SU-DHL-6 (cell line): Measurements from ENCODE around the gene MIDN.

ENCODE experiments used
- H2AFZ ChIP-seq: fragments of 200-600 bp; sonication (generic); 2 replicates; pipeline ENCODE4 v1.6.1; 2014; ENCODE audit warnings: low read depth, mild to moderate bottlenecking, moderate library complexity, mixed read lengths, antibody characterized with exemption, low read length; ENCODE audit not compliant: severe bottlenecking
- H3F3A ChIP-seq: fragments of 200-600 bp; shearing (Covaris generic); 2 replicates; pipeline ENCODE4 v1.6.0; 2016; ENCODE audit warnings: antibody characterized with exemption, mild to moderate bottlenecking; ENCODE audit not compliant: insufficient read depth
- H3K27ac ChIP-seq: fragments of 200-600 bp; sonication (generic); 2 replicates; pipeline ENCODE4 v1.5.1; 2016; ENCODE audit warnings: low read depth, mild to moderate bottlenecking, low read length, moderate library complexity, mixed read lengths
- H3K27me3 ChIP-seq: fragments of 200-600 bp; sonication (generic), shearing (Covaris generic); 2 replicates; pipeline ENCODE4 v1.6.0; 2014; ENCODE audit warnings: mild to moderate bottlenecking, low read length
- H3K36me3 ChIP-seq: fragments of 200-600 bp; sonication (generic); 2 replicates; pipeline ENCODE4 v1.6.1; 2014; ENCODE audit warnings: mild to moderate bottlenecking, low read length, mixed read lengths
- H3K4me2 ChIP-seq: fragments of 300-600, 200-600 bp; shearing (Covaris generic), sonication (generic); 2 replicates; pipeline ENCODE4 v1.6.0; 2014; ENCODE audit warnings: low read length, low read depth, mild to moderate bottlenecking; ENCODE audit not compliant: poor library complexity, severe bottlenecking
- H3K4me3 ChIP-seq: fragments of 200-600 bp; sonication (generic); 2 replicates; pipeline ENCODE4 v1.5.1; 2014; ENCODE audit warnings: antibody characterized with exemption, low read length, mild to moderate bottlenecking, mixed read lengths; ENCODE audit not compliant: insufficient read depth, poor library complexity, severe bottlenecking
- H3K79me2 ChIP-seq: fragments of 200-600 bp; sonication (generic); 2 replicates; pipeline ENCODE4 v1.6.1; 2014; ENCODE audit warnings: mild to moderate bottlenecking, low read length, moderate library complexity; ENCODE audit not compliant: insufficient read depth
- H3K9ac ChIP-seq: fragments of 200-600 bp; sonication (generic); 2 replicates; pipeline ENCODE4 v1.7.0; 2014; ENCODE audit warnings: mild to moderate bottlenecking, low read length
- H3K9me2 ChIP-seq: fragments of 200-600 bp; sonication (generic); replicated peaks from 2 replicates; pipeline ENCODE4 v1.6.1; 2014; ENCODE audit warnings: low read length; ENCODE audit not compliant: insufficient read depth
- H3K9me3 ChIP-seq: fragments of 200-600 bp; sonication (generic); 2 replicates; pipeline ENCODE4 v1.6.1; 2014; ENCODE audit warnings: low read length, mixed read lengths; ENCODE audit not compliant: insufficient read depth
- H4K20me1 ChIP-seq: fragments of 200-600 bp; sonication (generic); 2 replicates; pipeline ENCODE4 v1.6.1; 2014; ENCODE audit warnings: low read depth, mild to moderate bottlenecking, antibody characterized with exemption, low read length, moderate library complexity, mixed read lengths
- EZH2phosphoT487 ChIP-seq: fragments of 200-600 bp; sonication (generic), shearing (Covaris generic); conservative IDR thresholded peaks from 2 replicates; pipeline ENCODE4 v1.6.1; 2018; ENCODE audit warnings: mild to moderate bottlenecking, antibody characterized with exemption, low read length, moderate library complexity, mixed read lengths
- TF ChIP-seq, protein P1 (sequence below): fragments of 200-600 bp; sonication (generic); IDR thresholded peaks from one replicate; pipeline ENCODE4 v1.5.1; 2017; ENCODE audit warnings: antibody characterized with exemption, mild to moderate bottlenecking, low read length, moderate library complexity; ENCODE audit not compliant: insufficient read depth, poor library complexity, severe bottlenecking

The MIDN gene

DNA sequence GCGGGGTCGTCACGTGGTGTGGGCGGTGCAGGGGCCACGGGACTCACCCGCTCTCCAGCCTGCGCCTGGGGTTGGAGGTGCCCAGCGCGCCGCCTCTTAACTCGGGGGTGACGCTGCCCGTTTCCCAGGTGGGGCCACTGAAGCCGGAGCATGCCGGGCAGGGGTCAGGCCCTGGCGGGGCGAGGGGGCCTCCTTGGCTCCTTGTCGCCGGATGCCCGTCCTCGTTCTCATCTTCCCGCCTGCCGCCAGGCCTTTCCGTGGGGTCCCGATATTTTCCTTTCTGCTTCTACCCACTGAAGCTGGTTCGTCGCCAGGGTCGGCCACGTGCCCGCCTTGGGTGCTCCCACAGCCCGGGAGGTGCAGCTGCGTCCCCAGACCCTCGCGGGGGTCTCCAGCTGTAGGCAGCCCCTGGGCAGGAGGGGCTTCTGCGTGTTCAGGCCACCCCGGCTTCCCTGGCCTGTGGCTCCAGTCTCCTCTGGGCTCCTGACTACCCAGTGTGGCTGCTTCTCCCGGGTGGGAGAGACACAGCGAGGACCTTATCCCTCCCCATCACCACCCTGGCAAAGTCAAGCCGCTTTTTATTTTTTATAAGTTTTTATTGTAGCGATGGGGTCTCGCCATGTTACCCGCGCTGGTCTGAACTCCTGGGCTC lies 27.7 kb downstream of the MIDN start:
- TF ChIP-seq, protein P1, sequence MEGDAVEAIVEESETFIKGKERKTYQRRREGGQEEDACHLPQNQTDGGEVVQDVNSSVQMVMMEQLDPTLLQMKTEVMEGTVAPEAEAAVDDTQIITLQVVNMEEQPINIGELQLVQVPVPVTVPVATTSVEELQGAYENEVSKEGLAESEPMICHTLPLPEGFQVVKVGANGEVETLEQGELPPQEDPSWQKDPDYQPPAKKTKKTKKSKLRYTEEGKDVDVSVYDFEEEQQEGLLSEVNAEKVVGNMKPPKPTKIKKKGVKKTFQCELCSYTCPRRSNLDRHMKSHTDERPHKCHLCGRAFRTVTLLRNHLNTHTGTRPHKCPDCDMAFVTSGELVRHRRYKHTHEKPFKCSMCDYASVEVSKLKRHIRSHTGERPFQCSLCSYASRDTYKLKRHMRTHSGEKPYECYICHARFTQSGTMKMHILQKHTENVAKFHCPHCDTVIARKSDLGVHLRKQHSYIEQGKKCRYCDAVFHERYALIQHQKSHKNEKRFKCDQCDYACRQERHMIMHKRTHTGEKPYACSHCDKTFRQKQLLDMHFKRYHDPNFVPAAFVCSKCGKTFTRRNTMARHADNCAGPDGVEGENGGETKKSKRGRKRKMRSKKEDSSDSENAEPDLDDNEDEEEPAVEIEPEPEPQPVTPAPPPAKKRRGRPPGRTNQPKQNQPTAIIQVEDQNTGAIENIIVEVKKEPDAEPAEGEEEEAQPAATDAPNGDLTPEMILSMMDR = no peak
- TF ChIP-seq EZH2phosphoT487 = no peak
- Histone ChIP-seq H3K9me2 (no peaks in the 10 kb centered on the region), H3K9ac (peak overlapping the region; percentile 96), H3K27ac (peak overlapping the region; percentile 84), H3K36me3 (peaks cover 6% of the 10 kb centered on the region; the same call in 1 of the 2 replicates), H4K20me1 (no peaks in the 10 kb centered on the region; the same call in 1 of the 2 replicates), H3K27me3 (no peaks in the 10 kb centered on the region), H3K79me2 (peaks cover 19% of the 10 kb centered on the region), H3K4me3 (peak overlapping the region; percentile 66), H3F3A (peaks cover 43% of the 10 kb centered on the region), H3K9me3 (no peaks in the 10 kb centered on the region), H3K4me2 (peak overlapping the region; percentile 81), H2AFZ (no peak overlapping the region)

DNA sequence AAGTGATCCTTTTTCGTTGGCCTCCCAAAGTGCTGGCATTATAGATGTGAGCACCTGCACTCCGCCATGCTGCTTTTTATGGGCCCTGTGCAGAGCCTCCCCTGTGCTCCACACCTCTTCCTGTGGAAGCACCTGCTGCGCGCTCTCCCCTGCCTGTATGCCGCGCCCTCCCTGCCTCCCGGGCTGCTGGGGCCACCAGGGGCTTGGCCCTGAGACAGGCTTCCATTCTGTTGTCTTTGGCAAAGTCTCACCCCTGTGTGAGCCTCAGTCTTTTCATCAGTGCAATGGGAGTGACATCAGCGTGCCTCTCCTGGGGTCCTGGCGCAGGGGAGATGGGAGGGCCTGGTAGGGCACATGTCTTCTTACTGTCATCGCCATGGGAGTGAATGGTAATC lies 28.2 kb downstream of the MIDN start:
- no peaks in the 10 kb centered on the region for H3K9me3 ChIP-seq
- TF ChIP-seq, protein P1 = no peak
- no peak for TF ChIP-seq EZH2phosphoT487
- peaks cover 38% of the 10 kb centered on the region for H3F3A ChIP-seq
- H3K4me2 ChIP-seq = peak overlapping the region; percentile 81
- no peaks in the 10 kb centered on the region for H4K20me1 ChIP-seq
- no peaks in the 10 kb centered on the region for H3K27me3 ChIP-seq
- peak overlapping the region; percentile 96 for H3K9ac ChIP-seq
- no peak overlapping the region for H2AFZ ChIP-seq
- H3K4me3 ChIP-seq = peak overlapping the region; percentile 66
- H3K79me2 ChIP-seq = peaks cover 13% of the 10 kb centered on the region; the same call in 1 of the 2 replicates
- H3K27ac ChIP-seq = peak overlapping the region; percentile 84
- H3K36me3 ChIP-seq = peaks cover 6% of the 10 kb centered on the region; the same call in 1 of the 2 replicates
- no peaks in the 10 kb centered on the region for H3K9me2 ChIP-seq

DNA sequence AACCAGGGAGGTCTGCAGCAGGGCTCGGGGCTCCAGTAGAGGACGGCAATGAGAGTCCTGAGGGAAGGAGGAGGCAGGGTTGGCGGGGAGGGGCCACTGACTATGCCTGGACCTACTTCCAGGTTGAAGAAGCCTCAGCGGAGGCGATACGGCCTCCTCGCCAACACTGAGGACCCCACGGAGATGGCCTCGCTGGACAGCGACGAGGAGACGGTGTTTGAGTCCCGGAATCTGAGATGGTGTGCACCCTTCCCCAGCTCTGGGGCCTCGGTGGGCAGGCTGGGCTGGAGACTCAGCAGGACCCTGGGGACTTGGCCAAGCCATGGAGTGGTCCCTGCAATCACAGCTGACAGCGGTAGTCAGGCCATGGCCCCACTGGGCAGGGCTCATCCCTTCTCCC lies 28.7 kb downstream of the MIDN start:
- Histone ChIP-seq H3K9me3 (no peaks in the 10 kb centered on the region), H4K20me1 (no peaks in the 10 kb centered on the region), H3K4me3 (peak overlapping the region; percentile 66), H3K27ac (peak overlapping the region; percentile 84), H3K9ac (peak overlapping the region; percentile 96), H3K4me2 (peak overlapping the region; percentile 81), H3K79me2 (peaks cover 13% of the 10 kb centered on the region; the same call in 1 of the 2 replicates), H3K36me3 (peaks cover 6% of the 10 kb centered on the region; the same call in 1 of the 2 replicates), H3K27me3 (no peaks in the 10 kb centered on the region), H2AFZ (no peak overlapping the region), H3F3A (peaks cover 33% of the 10 kb centered on the region), H3K9me2 (no peaks in the 10 kb centered on the region)
- TF ChIP-seq, protein P1 = no peak
- no peak for TF ChIP-seq EZH2phosphoT487
